HepG2 (cell line): Measurements from ENCODE around the gene ESYT1. TPM values are rescaled to one million over a fixed set of nuclear protein-coding genes. Genes with fewer than 3 reads are reported as not detected.
A peak's percentile ranks its signal among the peaks of the same experiment; 100 is the strongest.

Experiments
- CAMTA2 ChIP-seq: sonication (generic); formaldehyde crosslinking; IDR thresholded peaks from 2 replicates; pipeline ENCODE4 v1.4.0; 2020; ENCODE audit warnings: mild to moderate bottlenecking, missing genetic modification reagents, borderline replicate concordance
- CBX2 ChIP-seq, 2 experiments: fragments of 200-600 bp in 1 of 2; sonication (generic); formaldehyde crosslinking in 1 of 2; IDR thresholded peaks; 2 replicates each; pipeline versions ENCODE4 v1.7.0 to v1.8.1; 2018 to 2022; ENCODE audit warnings: low read depth in 2 of 2, low read length in 1 of 2, mild to moderate bottlenecking in 1 of 2, missing genetic modification reagents in 1 of 2
- FOXO1 ChIP-seq: sonication (generic); formaldehyde crosslinking; IDR thresholded peaks from 2 replicates; pipeline ENCODE4 v1.4.0; 2020; ENCODE audit warnings: missing genetic modification reagents
- GATAD1 ChIP-seq: IDR thresholded peaks from 2 replicates; pipeline ENCODE4 v1.6.1; 2016; ENCODE audit warnings: missing genetic modification reagents, missing compliant biosample characterization
- JUNB ChIP-seq: sonication (generic); formaldehyde crosslinking; IDR thresholded peaks from 2 replicates; pipeline ENCODE4 v1.8.0; 2022; ENCODE audit warnings: missing genetic modification reagents, mild to moderate bottlenecking, borderline replicate concordance
- PHF21A ChIP-seq: sonication (generic); formaldehyde crosslinking; IDR thresholded peaks from 2 replicates; pipeline ENCODE4 v1.5.0; 2020; ENCODE audit warnings: mild to moderate bottlenecking, missing genetic modification reagents
- SALL2 ChIP-seq: sonication (generic); formaldehyde crosslinking; IDR thresholded peaks from 2 replicates; pipeline ENCODE4 v1.8.1; 2023; ENCODE audit warnings: mild to moderate bottlenecking, missing genetic modification reagents, inconsistent platforms
- SMYD3 ChIP-seq: sonication (generic); formaldehyde crosslinking; IDR thresholded peaks from 2 replicates; pipeline ENCODE4 v1.8.1; 2023; ENCODE audit warnings: mild to moderate bottlenecking, missing genetic modification reagents
- TEF ChIP-seq: sonication (generic); formaldehyde crosslinking; IDR thresholded peaks from 2 replicates; pipeline ENCODE4 v1.5.0; 2020; ENCODE audit warnings: missing genetic modification reagents
- ZBTB21 ChIP-seq: sonication (generic); formaldehyde crosslinking; IDR thresholded peaks from 2 replicates; pipeline ENCODE4 v1.4.0; 2020; ENCODE audit warnings: missing genetic modification reagents
- ZBTB44 ChIP-seq: sonication (generic); formaldehyde crosslinking; IDR thresholded peaks from 2 replicates; pipeline ENCODE4 v1.4.0; 2020; ENCODE audit warnings: missing genetic modification reagents
- ZEB1 ChIP-seq: IDR thresholded peaks from 2 replicates; pipeline ENCODE4 v1.6.1; 2012; ENCODE audit warnings: mild to moderate bottlenecking, low read depth, inconsistent platforms; ENCODE audit not compliant: insufficient replicate concordance
- ZNF234 ChIP-seq: sonication (generic); formaldehyde crosslinking; conservative IDR thresholded peaks from 2 replicates; pipeline ENCODE4 v1.5.1; 2020; ENCODE audit warnings: mild to moderate bottlenecking, missing genetic modification reagents
- ZNF503 ChIP-seq: sonication (generic); formaldehyde crosslinking; IDR thresholded peaks from 2 replicates; pipeline ENCODE4 v1.4.0; 2020; ENCODE audit warnings: missing genetic modification reagents
- ZNF703 ChIP-seq: sonication (generic); formaldehyde crosslinking; IDR thresholded peaks from 2 replicates; pipeline ENCODE4 v1.5.1; 2020; ENCODE audit warnings: missing genetic modification reagents, mild to moderate bottlenecking, moderate library complexity, borderline replicate concordance
- ZNF768 ChIP-seq: sonication (generic); formaldehyde crosslinking; IDR thresholded peaks from 2 replicates; pipeline ENCODE4 v1.4.0; 2020; ENCODE audit warnings: missing genetic modification reagents
- ZNF772 ChIP-seq: sonication (generic); formaldehyde crosslinking; IDR thresholded peaks from 2 replicates; pipeline ENCODE4 v1.5.0; 2020; ENCODE audit warnings: mild to moderate bottlenecking, missing genetic modification reagents
- ZNF850 ChIP-seq: sonication (generic); formaldehyde crosslinking; conservative IDR thresholded peaks from 2 replicates; pipeline ENCODE4 v1.9.0; 2021; ENCODE audit warnings: mild to moderate bottlenecking, missing genetic modification reagents
- ZSCAN20 ChIP-seq: sonication (generic); formaldehyde crosslinking; IDR thresholded peaks from 2 replicates; pipeline ENCODE4 v1.4.0; 2020; ENCODE audit warnings: missing genetic modification reagents, mild to moderate bottlenecking, borderline replicate concordance
- polyA plus RNA-seq, 8 experiments: library from polyadenylated mRNA; depleted of rRNA in 3 of 8; stranded (reverse) in 7 of 8; unstranded in 1 of 8; fragments of >200 nt; fragmentation: Illumina TruSeq in 4 of 8; extraction: Trizol in 4 of 8; gene quantifications; 2 replicates each; pipeline versions ENCODE4 v1.2.1 to v1.2.3, GENCODE V29; 2011 to 2016; ENCODE audit warnings: low read depth in 4 of 8, missing spikeins in 1 of 8, mixed read lengths in 1 of 8; ENCODE audit not compliant: insufficient read depth in 1 of 8
- total RNA-seq, 5 experiments: library from RNA; depleted of rRNA; stranded (reverse); fragments of >200 nt; fragmentation: Illumina TruSeq; extraction: Trizol; gene quantifications; 2 replicates each; pipeline ENCODE4 v1.2.3, GENCODE V29; 2016; ENCODE audit warnings: low read depth in 1 of 5
- TF ChIP-seq, protein P1 (sequence below): sonication (generic); formaldehyde crosslinking; IDR thresholded peaks from 2 replicates; pipeline ENCODE4 v1.5.0; 2020; ENCODE audit warnings: missing genetic modification reagents
- TF ChIP-seq, protein P2 (sequence below): sonication (generic); formaldehyde crosslinking; IDR thresholded peaks from 2 replicates; pipeline ENCODE4 v1.5.0; 2020; ENCODE audit warnings: missing genetic modification reagents, mild to moderate bottlenecking, borderline replicate concordance

Gene ESYT1
- total and polyA plus RNA-seq, 2 of the 13 experiments (the other 11 are each of a cell fraction or from before 2014, with no cell fraction given), result 66.9 to 71.0 TPM

GRCh38 chr12:56117778-56118687, 10.0 kb upstream of the ESYT1 start, which contains the start of gene ZC3H10 (continued):
- peak; percentile 88 for TF ChIP-seq PHF21A (CRISPR knock-in tag)
- no peak for TF ChIP-seq ZNF703 (CRISPR knock-in tag)
- no peak for TF ChIP-seq ZNF234 (CRISPR knock-in tag)
- no peak for TF ChIP-seq ZEB1
- no peak for TF ChIP-seq CBX2 (IDR thresholded peaks at IDR 0.05; ENCODE audit: low read depth, low read length)
- TF ChIP-seq CBX2 (CRISPR knock-in tag; IDR thresholded peaks at IDR 0.05; ENCODE audit: low read depth), result no peak
- TF ChIP-seq SALL2 (CRISPR knock-in tag), result peak; percentile 89
- no peak for TF ChIP-seq ZNF850 (CRISPR knock-in tag)
- TF ChIP-seq ZBTB21 (CRISPR knock-in tag), result peak; percentile 88
- 0 out of 2 replicates have a peak, but pooled peaks have one; percentile 32 for TF ChIP-seq TEF (CRISPR knock-in tag)
- TF ChIP-seq FOXO1 (CRISPR knock-in tag), result peak; percentile 23; the same call in 1 of the 2 replicates
- TF ChIP-seq ZSCAN20 (CRISPR knock-in tag), result no peak
- TF ChIP-seq SMYD3 (CRISPR knock-in tag), result 0 out of 2 replicates have a peak, but pooled peaks have one; percentile 53
- TF ChIP-seq ZNF772 (CRISPR knock-in tag), result peak; percentile 92
- TF ChIP-seq ZNF503 (CRISPR knock-in tag), result peak; percentile 77
- no peak; the same call in 1 of the 2 replicates for TF ChIP-seq ZBTB44
- TF ChIP-seq, protein P1, sequence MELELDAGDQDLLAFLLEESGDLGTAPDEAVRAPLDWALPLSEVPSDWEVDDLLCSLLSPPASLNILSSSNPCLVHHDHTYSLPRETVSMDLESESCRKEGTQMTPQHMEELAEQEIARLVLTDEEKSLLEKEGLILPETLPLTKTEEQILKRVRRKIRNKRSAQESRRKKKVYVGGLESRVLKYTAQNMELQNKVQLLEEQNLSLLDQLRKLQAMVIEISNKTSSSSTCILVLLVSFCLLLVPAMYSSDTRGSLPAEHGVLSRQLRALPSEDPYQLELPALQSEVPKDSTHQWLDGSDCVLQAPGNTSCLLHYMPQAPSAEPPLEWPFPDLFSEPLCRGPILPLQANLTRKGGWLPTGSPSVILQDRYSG (CRISPR knock-in tag), result no peak; the same call in 1 of the 2 replicates
- TF ChIP-seq ZNF768 (CRISPR knock-in tag), result peak; percentile 16; the same call in 1 of the 2 replicates
- peak; percentile 96 for TF ChIP-seq GATAD1
- TF ChIP-seq JUNB (CRISPR knock-in tag), result no peak
- TF ChIP-seq, protein P2, sequence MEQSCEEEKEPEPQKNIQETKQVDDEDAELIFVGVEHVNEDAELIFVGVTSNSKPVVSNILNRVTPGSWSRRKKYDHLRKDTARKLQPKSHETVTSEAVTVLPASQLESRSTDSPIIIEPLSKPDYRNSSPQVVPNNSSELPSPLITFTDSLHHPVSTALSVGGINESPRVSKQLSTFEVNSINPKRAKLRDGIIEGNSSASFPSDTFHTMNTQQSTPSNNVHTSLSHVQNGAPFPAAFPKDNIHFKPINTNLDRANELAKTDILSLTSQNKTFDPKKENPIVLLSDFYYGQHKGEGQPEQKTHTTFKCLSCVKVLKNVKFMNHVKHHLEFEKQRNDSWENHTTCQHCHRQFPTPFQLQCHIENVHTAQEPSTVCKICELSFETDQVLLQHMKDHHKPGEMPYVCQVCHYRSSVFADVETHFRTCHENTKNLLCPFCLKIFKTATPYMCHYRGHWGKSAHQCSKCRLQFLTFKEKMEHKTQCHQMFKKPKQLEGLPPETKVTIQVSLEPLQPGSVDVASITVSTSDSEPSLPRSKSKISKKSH (CRISPR knock-in tag), result peak; percentile 84; the same call in 1 of the 2 replicates
- TF ChIP-seq CAMTA2, result no peak
